GM12872 (cell line): Measurements from ENCODE around the gene CCSAP.

Experiments used
- CTCF ChIP-seq: IDR thresholded peaks from 3 replicates; pipeline ENCODE4 v1.5.1; 2011; ENCODE audit warnings: low read depth, mild to moderate bottlenecking, low read length, moderate library complexity; ENCODE audit not compliant: insufficient read depth

CCSAP gene

GRCh38 chr1:229334716-229335115 is 8.1 kb downstream of the CCSAP start:
- no peak for TF ChIP-seq CTCF

- no peak for TF ChIP-seq CTCF
These were observed 8.6 kb downstream of the CCSAP start for GRCh38 chr1:229334269-229334668.

GRCh38 chr1:229328598-229329362 is 14.1 kb downstream of the CCSAP start:
- no peak for TF ChIP-seq CTCF

- TF ChIP-seq CTCF: no peak
These were observed 16.2 kb downstream of the CCSAP start for GRCh38 chr1:229326601-229327000.

GRCh38 chr1:229325853-229326487 is 16.9 kb downstream of the CCSAP start:
- TF ChIP-seq CTCF: no peak

- TF ChIP-seq CTCF: no peak
These were observed 17.4 kb downstream of the CCSAP start for GRCh38 chr1:229325401-229325800.

GRCh38 chr1:229323885-229324553 is 18.8 kb downstream of the CCSAP start:
- no peak for TF ChIP-seq CTCF
